Coronary artery (tissue), 2 donors: Measurements from ENCODE around the gene RNPS1.

Source experiments
- DNase-seq: peaks from one replicate; pipeline ENCODE4 v3.0.0-alpha.2; 2017; ENCODE audit warnings: low spot score
- H3K27ac ChIP-seq, 2 donors: fragments of 200-600 bp; sonication (generic); one replicate each; pipeline ENCODE4 v1.5.1; 2016 to 2019
- H3K4me3 ChIP-seq: fragments of 200-600 bp; sonication (generic); 2 replicates; pipeline ENCODE4 v1.5.1; 2016; ENCODE audit warnings: mild to moderate bottlenecking, moderate library complexity
- TF ChIP-seq, protein P1 (sequence below): fragments of 200-600 bp; sonication (generic); IDR thresholded peaks from one replicate; pipeline ENCODE4 v1.5.1; 2019; ENCODE audit warnings: antibody characterized with exemption

Gene RNPS1

DNA sequence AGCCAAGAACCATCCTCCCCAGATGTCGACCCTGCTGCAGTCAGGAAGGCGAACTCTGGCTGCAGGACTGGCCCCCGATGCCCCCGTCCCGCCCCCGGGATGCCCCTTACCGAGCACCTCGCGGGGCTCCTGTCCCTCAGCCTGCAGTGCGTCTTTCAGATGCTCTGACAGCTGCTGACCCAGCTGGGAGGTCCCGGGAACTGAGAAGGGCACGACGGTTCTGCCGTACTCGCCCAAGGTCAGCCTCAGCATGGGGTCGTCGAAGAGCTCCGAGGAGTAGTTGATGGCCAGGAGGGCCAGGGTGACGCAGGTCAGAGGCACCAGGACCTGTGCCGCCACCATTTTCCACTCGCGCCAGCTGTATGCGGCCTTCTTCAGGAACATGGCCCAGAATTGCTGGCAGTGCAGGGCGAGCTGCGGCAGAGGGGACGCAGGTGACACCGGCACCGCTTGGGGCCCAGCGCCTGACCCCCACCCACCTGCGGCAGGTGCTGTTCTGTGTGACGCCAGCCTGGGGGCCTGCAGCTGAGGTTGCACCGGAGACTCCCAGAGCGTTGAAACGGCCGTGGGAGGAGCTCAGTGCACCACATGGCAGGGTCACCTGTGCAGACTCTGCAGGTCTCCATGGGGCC, 20.1 kb upstream of the RNPS1 start:
- Histone ChIP-seq H3K4me3 (no peak overlapping the region), H3K27ac (no peak overlapping the region)
- no peak for DNase-seq
- TF ChIP-seq, protein P1, sequence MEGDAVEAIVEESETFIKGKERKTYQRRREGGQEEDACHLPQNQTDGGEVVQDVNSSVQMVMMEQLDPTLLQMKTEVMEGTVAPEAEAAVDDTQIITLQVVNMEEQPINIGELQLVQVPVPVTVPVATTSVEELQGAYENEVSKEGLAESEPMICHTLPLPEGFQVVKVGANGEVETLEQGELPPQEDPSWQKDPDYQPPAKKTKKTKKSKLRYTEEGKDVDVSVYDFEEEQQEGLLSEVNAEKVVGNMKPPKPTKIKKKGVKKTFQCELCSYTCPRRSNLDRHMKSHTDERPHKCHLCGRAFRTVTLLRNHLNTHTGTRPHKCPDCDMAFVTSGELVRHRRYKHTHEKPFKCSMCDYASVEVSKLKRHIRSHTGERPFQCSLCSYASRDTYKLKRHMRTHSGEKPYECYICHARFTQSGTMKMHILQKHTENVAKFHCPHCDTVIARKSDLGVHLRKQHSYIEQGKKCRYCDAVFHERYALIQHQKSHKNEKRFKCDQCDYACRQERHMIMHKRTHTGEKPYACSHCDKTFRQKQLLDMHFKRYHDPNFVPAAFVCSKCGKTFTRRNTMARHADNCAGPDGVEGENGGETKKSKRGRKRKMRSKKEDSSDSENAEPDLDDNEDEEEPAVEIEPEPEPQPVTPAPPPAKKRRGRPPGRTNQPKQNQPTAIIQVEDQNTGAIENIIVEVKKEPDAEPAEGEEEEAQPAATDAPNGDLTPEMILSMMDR, result no peak

DNA sequence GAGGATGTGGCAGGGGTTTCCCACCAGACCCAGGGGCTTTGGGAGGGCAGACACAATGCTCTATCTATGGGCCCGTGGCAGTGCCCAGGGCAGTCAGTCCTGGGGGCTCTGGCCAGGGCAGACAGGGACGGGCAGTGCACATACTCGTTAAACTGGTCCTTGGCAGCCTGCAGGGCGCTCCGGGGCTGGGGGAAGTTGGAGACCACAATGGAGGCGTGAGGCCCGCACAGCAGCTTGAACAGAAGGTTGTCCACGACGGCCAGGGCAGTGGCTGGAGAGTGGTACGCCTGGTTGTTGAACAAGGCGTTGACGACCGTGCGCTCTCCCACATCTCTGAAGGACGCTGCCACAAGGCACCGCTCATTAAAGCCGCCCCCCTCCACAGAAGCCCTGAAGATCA, 18.6 kb upstream of the RNPS1 start:
- DNase-seq, result no peak
- Histone ChIP-seq H3K27ac (no peak overlapping the region), H3K4me3 (no peak overlapping the region)
- TF ChIP-seq, protein P1, result no peak

GRCh38 chr16:2285731-2286191, 17.8 kb upstream of the RNPS1 start:
- DNase-seq, result no peak
- H3K27ac ChIP-seq, result no peak overlapping the region
- TF ChIP-seq, protein P1, result no peak
- H3K4me3 ChIP-seq, result no peak overlapping the region

DNA sequence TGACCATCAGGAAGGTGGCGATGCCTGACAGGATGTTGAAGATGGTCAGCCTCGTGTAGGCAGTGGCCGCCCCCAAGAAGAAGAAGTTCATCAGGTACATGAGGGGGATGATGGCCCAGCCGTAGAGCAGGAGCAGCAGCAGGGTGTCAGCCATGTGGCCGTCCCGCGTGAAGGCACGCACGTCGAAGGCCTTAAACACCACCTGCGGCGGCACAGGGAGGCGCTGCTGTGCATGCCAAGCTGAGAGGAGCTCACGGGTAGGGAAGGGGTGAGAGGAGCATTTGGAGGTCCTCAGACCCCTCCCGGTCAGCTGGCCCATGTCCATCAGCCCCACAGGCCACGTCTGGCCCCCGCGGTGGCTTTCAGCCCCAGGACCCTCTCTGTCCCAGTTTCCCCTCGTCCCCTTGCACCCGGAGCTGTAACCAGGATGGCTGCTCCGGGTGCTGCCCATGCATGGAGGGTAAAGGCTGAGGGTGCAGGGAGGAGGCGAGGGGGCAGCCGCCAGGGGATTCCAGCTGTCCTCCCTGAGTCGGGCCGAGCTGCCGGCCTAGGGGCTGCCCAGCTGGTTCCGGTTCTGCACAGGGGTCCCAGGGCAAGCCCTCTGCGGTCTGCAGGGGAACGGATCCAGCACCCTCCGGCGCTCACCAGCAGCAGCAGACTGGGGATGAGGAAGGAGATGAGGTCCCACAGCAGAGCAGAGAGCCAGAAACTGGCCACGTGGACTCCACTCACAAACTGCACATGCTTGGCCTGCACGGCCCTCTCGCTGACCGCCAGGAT, 17.1 kb upstream of the RNPS1 start:
- no peak overlapping the region for H3K27ac ChIP-seq
- TF ChIP-seq, protein P1, result no peak
- no peak for DNase-seq
- H3K4me3 ChIP-seq, result no peak overlapping the region

- TF ChIP-seq, protein P1, result no peak
- no peak overlapping the region for H3K27ac ChIP-seq
- no peak overlapping the region for H3K4me3 ChIP-seq
- DNase-seq, result no peak
Observed at GRCh38 chr16:2284001-2284770, 16.3 kb upstream of the RNPS1 start.

GRCh38 chr16:2282866-2283555, 15.1 kb upstream of the RNPS1 start:
- DNase-seq, result no peak
- TF ChIP-seq, protein P1, result no peak
- H3K27ac ChIP-seq, result no peak overlapping the region
- no peak overlapping the region for H3K4me3 ChIP-seq
